SKM-1 (cell line): ENCODE measurements around the gene GRAP2.

Source experiments
- DNase-seq: peaks from one replicate; lab custom pipeline; 2025; ENCODE audit not compliant: unreplicated experiment; lab: John Stamatoyannopoulos, UW

The GRAP2 gene

DNA sequence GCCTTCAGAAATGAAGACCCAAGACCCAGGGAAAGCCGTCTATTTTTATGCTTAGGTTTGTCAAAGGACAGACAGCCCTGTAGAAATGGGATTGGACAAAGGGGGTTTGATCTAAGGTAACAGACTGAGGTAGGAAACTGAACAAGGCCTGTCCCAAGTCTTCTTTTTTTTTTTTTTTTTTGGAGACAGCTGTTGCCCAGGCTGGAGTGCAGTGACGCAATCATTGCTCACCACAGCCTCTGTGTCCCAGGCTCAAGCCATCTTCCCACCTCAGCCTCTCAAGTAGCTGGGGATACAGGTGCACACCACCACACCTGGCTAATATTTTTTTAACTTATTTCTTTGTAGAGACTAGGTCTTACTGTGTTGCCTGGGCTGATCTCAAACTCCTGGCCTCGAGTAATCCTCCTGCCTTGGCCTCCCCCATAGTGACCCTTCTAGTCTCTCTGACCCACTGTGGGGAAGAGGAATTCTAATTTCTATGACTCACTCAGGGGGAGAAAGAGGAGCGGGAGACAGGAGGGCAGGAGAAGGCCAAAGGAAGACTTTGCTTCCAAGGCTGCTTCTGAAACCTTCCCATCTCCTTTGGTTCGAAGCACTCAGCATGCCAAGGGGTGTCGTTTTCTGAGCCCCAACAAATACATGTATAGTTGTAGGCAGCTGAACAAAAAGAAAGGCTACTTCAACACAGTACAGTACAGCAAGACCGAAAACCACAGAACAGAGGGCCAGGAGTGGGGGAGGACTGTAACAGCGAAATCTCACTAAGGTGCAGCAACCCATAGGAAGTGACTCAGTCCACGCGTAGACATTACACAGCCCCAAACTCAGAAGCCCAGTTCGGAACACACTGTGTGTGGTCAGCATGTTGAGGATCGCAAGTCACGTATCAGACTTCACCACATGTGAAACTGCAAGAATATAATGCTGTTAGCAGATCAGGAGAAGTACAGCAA lies 60.2 kb downstream of the GRAP2 start:
- no peak for DNase-seq

DNA sequence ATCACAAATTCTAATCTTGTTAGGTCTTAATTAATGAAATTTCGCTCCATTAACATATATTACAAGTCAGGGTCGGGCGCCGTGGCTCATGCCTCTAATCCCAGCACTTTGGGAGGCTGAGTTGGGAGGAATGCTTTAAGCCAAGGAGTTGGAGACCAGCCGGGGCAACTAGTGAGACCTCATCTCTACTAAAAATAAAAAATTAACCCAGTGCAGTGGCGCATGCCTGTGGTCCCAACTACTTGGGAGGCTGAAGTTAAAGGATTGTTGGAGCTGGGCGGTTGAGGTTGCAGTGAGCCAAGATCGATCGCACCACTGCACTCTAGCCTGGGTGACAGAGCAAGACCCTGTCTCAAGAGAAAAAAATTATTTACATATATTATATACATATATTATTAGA lies 61.2 kb downstream of the GRAP2 start:
- DNase-seq: no peak

DNA sequence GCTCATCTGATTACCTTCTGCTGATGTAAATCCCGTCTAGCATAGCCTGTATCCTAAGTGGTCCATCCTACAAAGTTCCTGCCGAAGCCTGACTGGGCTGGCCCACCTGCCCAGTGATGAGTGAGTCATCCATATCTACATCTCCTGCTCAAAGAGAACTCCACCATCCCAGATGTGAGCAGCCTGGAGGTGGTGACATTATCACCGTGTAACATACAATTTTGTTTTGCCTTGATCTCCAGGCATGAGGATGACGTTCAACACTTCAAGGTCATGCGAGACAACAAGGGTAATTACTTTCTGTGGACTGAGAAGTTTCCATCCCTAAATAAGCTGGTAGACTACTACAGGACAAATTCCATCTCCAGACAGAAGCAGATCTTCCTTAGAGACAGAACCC lies 64.9 kb downstream of the GRAP2 start:
- no peak for DNase-seq

GRCh38 chr22:39966470-39966869 lies 65.6 kb downstream of the GRAP2 start:
- DNase-seq: no peak

DNA sequence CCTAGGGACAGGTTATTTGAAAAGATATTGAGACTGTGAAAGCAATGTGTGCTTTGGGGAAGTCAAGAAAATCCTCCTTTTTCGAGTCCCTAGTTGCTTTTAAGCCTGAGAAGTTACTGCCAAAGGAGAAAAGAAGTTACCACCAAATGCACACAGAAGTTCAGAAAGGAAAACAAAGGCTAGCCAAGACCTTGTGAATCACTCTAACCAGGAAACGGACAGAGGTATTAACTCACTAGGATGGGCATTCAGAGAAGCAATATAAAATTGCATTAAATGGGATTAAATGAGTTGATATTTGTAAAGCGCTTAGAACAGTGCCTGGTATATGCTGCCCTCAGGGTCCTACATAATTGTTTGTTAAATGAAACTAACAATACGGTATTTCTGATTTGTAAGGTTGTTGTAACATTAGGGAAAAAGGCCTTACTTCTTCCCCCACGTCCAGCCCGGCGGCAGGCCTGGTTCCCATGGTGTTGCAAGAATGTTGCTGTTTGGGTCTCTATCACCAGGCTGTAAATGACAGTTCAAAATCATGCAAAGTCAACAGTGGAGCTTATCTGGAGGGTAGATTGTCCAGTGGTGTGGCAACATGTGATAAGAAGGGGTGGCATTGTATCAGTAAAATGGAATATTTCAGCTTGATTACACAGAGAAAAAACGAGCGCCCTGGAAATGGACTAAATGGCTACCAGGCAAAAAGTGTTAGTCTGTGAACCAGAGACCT lies 66.4 kb downstream of the GRAP2 start:
- DNase-seq: no peak

GRCh38 chr22:39967996-39968972 lies 67.4 kb downstream of the GRAP2 start:
- no peak for DNase-seq

- DNase-seq: no peak
Observed at GRCh38 chr22:39970742-39971141, 69.9 kb downstream of the GRAP2 start.

DNA sequence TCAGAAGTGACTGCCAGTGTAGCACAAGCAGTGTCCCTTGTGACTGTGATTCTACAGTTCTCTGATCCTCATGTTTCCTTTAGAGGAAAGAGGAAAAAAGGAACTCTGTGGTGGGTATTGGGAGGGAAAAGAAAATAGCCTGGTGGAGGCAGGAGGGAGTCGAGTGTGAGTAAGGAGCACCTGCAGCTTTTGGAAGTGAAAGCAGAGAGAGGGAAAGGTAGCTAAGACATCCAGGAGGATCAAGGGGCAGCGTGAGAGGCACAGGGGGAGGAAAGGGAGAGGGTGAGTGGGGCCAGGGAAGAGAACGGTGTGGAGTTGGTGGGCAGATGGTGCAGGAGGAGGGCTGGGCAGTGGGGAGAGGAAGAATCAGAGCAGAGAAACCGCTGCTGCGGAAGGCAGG lies 71.8 kb downstream of the GRAP2 start:
- DNase-seq: no peak

DNA sequence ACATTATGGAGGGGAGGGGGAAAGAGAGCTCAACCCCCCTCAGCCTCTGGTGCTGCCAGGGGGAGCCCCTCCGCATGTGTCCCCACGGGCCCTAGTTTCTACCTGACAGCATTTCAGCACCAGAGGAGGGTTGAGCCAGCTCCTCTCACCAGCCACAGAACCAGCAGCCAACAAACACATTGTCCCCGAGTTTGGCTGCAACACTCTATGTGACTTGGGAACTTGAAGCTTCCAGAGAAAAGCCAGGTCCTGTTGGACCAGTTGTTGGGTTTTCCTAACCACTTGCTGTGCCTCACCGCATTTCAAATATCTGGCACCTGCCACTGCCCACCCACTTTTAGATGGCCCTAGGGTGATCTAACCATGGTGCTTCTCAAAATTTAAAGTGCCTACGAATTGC lies 72.8 kb downstream of the GRAP2 start:
- DNase-seq: no peak

DNA sequence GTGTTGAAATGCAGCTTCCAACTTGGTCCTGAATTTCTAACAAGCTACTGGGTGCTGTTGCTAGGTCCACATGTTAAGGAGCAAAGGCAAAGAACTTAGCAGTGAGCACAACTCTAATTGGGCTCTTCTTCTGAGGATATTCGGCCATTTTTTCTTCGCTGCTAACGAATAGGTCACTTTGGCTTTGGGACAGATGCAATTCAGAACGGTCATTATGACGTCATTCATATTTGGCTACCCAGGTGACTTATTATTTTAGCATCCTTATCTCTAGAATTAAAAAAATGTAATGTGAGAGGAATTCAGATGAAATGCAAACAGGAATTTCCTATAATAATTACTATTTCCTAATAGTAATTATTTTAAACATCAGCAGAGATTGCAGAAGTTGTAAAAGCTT lies 73.2 kb downstream of the GRAP2 start:
- no peak for DNase-seq

- no peak for DNase-seq
Observed at GRCh38 chr22:39979048-39979447, 78.2 kb downstream of the GRAP2 start.

- no peak for DNase-seq
Observed at GRCh38 chr22:39979458-39979857, 78.6 kb downstream of the GRAP2 start.

GRCh38 chr22:39980596-39980995 lies 79.7 kb downstream of the GRAP2 start:
- no peak for DNase-seq

DNA sequence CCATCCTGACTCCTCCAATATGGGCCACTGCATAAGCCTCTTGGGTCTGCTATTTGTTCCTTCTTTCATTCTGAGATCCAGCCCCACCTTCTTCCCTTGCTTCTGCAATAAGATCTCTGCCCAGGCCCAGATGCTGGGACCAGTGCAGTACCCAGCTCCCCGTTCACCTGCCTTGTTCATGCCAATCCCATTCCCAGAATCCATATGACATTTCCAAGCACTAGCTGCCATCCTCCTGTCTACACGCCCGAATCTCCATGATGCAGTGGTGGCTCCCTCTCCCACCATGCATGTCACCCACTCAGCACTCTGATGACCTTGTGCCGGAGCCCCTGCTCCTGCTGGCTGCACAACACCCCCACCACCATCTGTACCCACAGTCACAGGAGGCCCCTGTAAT lies 82.5 kb downstream of the GRAP2 start:
- no peak for DNase-seq

DNA sequence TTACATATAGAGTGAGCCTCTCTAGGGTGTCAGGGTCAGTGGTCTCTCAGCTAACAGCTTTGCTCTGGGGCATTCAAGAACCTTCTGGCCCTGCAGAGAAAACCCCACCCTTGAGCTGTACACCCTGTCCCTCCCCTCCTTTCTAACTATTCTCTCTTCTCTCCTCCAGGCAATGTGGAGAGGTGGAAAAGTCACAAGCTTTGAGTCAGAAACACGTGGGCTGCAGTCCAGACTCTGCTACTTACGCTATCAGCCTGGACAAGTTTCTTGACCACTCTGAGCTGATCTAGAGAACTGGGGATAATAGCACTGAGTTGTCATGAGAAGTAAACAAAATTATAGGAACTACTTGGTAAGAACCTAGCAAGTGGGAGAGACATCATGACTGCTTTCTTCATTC lies 83.1 kb downstream of the GRAP2 start:
- DNase-seq: no peak

DNA sequence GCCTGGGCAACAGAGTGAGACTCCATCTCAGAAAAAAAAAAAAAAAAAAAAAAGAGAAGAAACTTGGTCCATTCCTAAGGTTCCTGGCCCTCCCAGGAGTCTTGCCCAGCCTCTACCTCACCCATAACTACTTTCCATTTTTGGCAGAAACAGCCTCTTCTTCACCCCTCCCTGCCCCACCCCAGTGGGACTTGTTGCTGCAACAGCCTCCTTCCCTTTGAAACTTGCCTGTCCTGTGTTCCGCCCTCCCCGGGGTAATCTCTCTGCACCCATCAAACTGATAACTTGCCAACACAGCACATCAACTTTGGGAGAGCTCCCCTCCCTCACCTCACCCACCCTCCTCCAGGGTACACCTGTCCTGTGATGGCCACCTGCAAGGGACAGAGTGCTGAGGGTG lies 83.9 kb downstream of the GRAP2 start:
- DNase-seq: no peak

DNA sequence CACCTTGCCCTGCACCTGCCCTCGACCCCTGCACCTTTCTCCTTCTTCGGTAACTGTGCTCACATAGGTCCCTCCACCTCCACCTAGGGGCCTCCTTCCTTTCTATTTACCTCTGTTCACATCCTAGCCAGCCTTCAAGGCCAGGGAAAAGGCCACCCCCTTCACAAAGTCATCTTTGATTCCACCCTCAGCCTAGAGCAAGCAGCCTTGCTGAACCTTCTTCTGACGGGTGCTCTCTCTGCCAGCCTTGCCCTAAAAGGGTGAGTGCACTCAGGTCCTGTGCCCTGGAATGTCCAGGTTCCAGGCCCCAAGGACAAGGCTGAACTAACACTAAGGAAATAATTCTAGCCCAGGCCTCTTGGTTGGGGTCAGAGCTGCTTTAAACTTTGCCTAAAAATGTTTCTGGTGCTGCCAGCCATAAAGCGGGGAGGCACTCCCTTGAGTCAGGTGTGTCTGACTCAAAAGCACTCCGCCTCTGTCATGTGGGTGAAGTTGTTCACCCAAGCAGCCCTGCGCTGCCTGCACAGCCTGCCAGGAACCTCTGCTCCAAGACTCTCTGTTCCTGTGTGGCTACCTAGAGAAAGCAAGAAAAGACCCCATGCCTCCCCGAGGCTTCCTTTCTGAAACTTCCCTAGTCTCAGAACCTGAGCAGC lies 84.6 kb downstream of the GRAP2 start:
- no peak for DNase-seq

GRCh38 chr22:39988386-39989114 lies 87.7 kb downstream of the GRAP2 start:
- no peak for DNase-seq

DNA sequence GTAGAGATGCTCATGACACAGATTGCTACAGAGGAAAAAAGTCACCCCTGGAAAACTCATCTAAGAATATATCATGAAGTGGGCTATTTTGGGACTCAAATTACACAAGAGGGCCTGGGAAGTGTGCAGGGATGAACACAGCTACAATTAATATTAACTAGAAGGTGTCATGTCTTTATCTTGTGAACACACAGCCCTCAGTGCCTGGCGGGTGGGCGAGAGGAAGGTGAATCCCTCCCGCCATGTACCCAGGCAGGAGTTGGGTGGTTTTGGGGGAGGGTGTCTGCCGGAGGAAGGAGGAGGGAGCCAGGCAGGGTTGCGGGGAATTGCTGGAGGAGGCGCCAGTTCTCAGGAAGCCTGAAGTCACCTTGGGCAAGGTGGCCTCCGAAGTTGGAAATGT lies 88.7 kb downstream of the GRAP2 start:
- no peak for DNase-seq

DNA sequence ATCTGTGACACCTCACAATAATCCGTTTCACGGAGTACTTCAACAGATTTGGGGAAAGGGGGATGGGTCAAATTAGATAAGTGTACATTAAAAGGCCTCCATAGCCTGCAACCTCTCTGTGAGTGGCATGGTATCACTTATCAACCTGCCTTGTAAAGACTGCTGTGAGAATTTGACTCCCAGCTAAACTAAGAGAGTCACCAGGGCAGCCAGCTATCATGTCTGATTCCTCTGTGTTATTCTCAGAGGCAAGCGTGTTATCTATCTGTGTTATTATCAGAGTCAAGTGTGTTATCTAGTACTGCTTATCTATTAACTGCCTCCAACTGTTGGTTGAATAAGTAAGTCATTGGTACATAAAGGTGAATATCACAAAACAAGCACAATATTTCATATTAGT lies 89.8 kb downstream of the GRAP2 start:
- no peak for DNase-seq
